ENCODE data around the gene WDR6. TPM values are rescaled to one million over a fixed set of nuclear protein-coding genes. Genes with fewer than 3 reads are reported as not detected.
A peak's percentile ranks its signal among the peaks of the same experiment; 100 is the strongest.

Gene WDR6
- total RNA-seq: 100 to 1,000 TPM; 109 to 127 TPM

GRCh38 chr3:49007068-49007770 lies at the start of gene WDR6:
TSS of gene WDR6 (plus strand) at chr3:49007391. CDS start at chr3:49007432, 41 bp downstream.
- Mint-ChIP-seq H3K4me1 (peaks cover 16% of the 10 kb centered on the region), H3K27ac (peak within 1 kb of the TSS; percentile 100), H3K4me3 (peak within 1 kb of the TSS; percentile 100), H3K27me3 (no peaks in the 10 kb centered on the region), H3K9me3 (ENCODE audit: low read depth) (no peaks in the 10 kb centered on the region), H3K36me3 (ENCODE audit: low read depth) (peaks cover 10% of the 10 kb centered on the region)
- DNase-seq (peak; percentile 99), ATAC-seq (peak; percentile 90)
- intact Hi-C loops (cut with DNase I, micrococcal nuclease): loop anchor here (1.0 to 5.0 kb wide), 16 partner anchors 14 to 667 kb away; partner anchors contain the start of genes APEH (in 1 of the 2), ARIH2 (in 1 of the 2), CCDC71 (in 1 of the 2) and DAG1 (in 1 of the 2)
- CTCF ChIA-PET: interaction anchor here (0.6 to 5.9 kb wide), 16 partner anchors 9 to 1330 kb away, joined by 3 to 61 read pairs (median 4); partner anchors contain the start of genes DALRD3, IMPDH2, IP6K2 and KLHDC8B
- POLR2A ChIA-PET: interaction anchor here (0.5 to 3.7 kb wide), 19 partner anchors 13 to 819 kb away, joined by 3 to 102 read pairs (median 4); partner anchors contain the start of genes ARIH2, CDC25A, DAG1 and DALRD3

GRCh38 chr3:48960841-48961413 lies 46.3 kb upstream of the WDR6 start:
- H3K4me1 Mint-ChIP-seq: peaks cover 3% of the 10 kb centered on the region
- intact Hi-C loops (cut with DNase I, micrococcal nuclease): no loop called here
- H3K36me3 Mint-ChIP-seq (ENCODE audit: low read depth): peaks cover 31% of the 10 kb centered on the region
- POLR2A ChIA-PET: no interaction called here
- H3K27me3 Mint-ChIP-seq: no peaks in the 10 kb centered on the region
- H3K27ac Mint-ChIP-seq: no peak overlapping the region
- no peak overlapping the region for H3K4me3 Mint-ChIP-seq
- CTCF ChIA-PET: interaction anchor here (0.8 to 1.1 kb wide), 2 partner anchors 9 to 31 kb away, joined by 3 read pairs; no protein-coding TSS in a partner anchor
- no peak for DNase-seq
- no peaks in the 10 kb centered on the region for H3K9me3 Mint-ChIP-seq (ENCODE audit: low read depth)
- no peak for ATAC-seq

- peak overlapping the region; percentile 34 for H3K27ac Mint-ChIP-seq
- no peak overlapping the region for H3K4me3 Mint-ChIP-seq
- ChIA-PET POLR2A (no interaction called here), CTCF (no interaction called here)
- DNase-seq (no peak), ATAC-seq (no peak)
- H3K27me3 Mint-ChIP-seq: no peaks in the 10 kb centered on the region
- intact Hi-C loops (cut with DNase I, micrococcal nuclease): no loop called here
- peaks cover 17% of the 10 kb centered on the region for H3K4me1 Mint-ChIP-seq
- H3K9me3 Mint-ChIP-seq (ENCODE audit: low read depth): no peaks in the 10 kb centered on the region
- H3K36me3 Mint-ChIP-seq (ENCODE audit: low read depth): peaks cover 36% of the 10 kb centered on the region
Measured at GRCh38 chr3:48962340-48962739, 44.9 kb upstream of the WDR6 start.

- CTCF ChIA-PET: no interaction called here
- Mint-ChIP-seq H3K9me3 (ENCODE audit: low read depth) (no peaks in the 10 kb centered on the region), H3K27ac (no peak overlapping the region), H3K27me3 (no peaks in the 10 kb centered on the region), H3K36me3 (ENCODE audit: low read depth) (peaks cover 39% of the 10 kb centered on the region), H3K4me3 (no peak overlapping the region), H3K4me1 (peaks cover 17% of the 10 kb centered on the region)
- DNase-seq (no peak), ATAC-seq (no peak)
- intact Hi-C loops (cut with DNase I, micrococcal nuclease): no loop called here
- POLR2A ChIA-PET: no interaction called here
Measured at GRCh38 chr3:48962939-48963338, 44.3 kb upstream of the WDR6 start.

- ATAC-seq (no peak), DNase-seq (no peak)
- CTCF ChIA-PET: no interaction called here
- no peak overlapping the region for H3K27ac Mint-ChIP-seq
- POLR2A ChIA-PET: no interaction called here
- intact Hi-C loops (cut with DNase I, micrococcal nuclease): no loop called here
- H3K4me1 Mint-ChIP-seq: peaks cover 17% of the 10 kb centered on the region
- H3K36me3 Mint-ChIP-seq (ENCODE audit: low read depth): peaks cover 38% of the 10 kb centered on the region
- H3K9me3 Mint-ChIP-seq (ENCODE audit: low read depth): no peaks in the 10 kb centered on the region
- no peak overlapping the region for H3K4me3 Mint-ChIP-seq
- no peaks in the 10 kb centered on the region for H3K27me3 Mint-ChIP-seq
Measured at GRCh38 chr3:48963591-48963990, 43.6 kb upstream of the WDR6 start.

GRCh38 chr3:48966367-48966766 lies 40.8 kb upstream of the WDR6 start:
- CTCF ChIA-PET: interaction anchor here (0.9 to 1.3 kb wide), 3 partner anchors 16 to 23 kb away, joined by 3 read pairs; partner anchors contain the start of gene P4HTM
- Mint-ChIP-seq H3K36me3 (ENCODE audit: low read depth) (peaks cover 53% of the 10 kb centered on the region), H3K27ac (peak overlapping the region; percentile 6), H3K9me3 (ENCODE audit: low read depth) (no peaks in the 10 kb centered on the region), H3K4me1 (peaks cover 17% of the 10 kb centered on the region), H3K27me3 (no peaks in the 10 kb centered on the region), H3K4me3 (no peak overlapping the region)
- intact Hi-C loops (cut with DNase I, micrococcal nuclease): no loop called here
- DNase-seq (no peak), ATAC-seq (peak; percentile 42)
- POLR2A ChIA-PET: interaction anchor here (1.1 kb wide), 1 partner anchor 62 kb away, joined by 5 read pairs; no protein-coding TSS in a partner anchor

- intact Hi-C loops (cut with DNase I, micrococcal nuclease): no loop called here
- ATAC-seq (peak; percentile 86), DNase-seq (peak; percentile 75)
- H3K27ac Mint-ChIP-seq: peak overlapping the region; percentile 88
- ChIA-PET CTCF (interaction anchor here (1.1 kb wide), 1 partner anchor 16 kb away, joined by 3 read pairs; no protein-coding TSS in a partner anchor), POLR2A (interaction anchor here (1.1 kb wide), 1 partner anchor 62 kb away, joined by 5 read pairs; no protein-coding TSS in a partner anchor)
- no peaks in the 10 kb centered on the region for H3K27me3 Mint-ChIP-seq
- no peaks in the 10 kb centered on the region for H3K9me3 Mint-ChIP-seq (ENCODE audit: low read depth)
- H3K4me1 Mint-ChIP-seq: peaks cover 17% of the 10 kb centered on the region
- H3K36me3 Mint-ChIP-seq (ENCODE audit: low read depth): peaks cover 55% of the 10 kb centered on the region
- H3K4me3 Mint-ChIP-seq: no peak overlapping the region
Measured at GRCh38 chr3:48966876-48967361, 40.3 kb upstream of the WDR6 start.

- H3K4me1 Mint-ChIP-seq: peaks cover 15% of the 10 kb centered on the region
- H3K27ac Mint-ChIP-seq: no peak overlapping the region
- DNase-seq: no peak
- ChIA-PET POLR2A (no interaction called here), CTCF (interaction anchor here (0.6 to 1.5 kb wide), 4 partner anchors 12 to 1346 kb away, joined by 3 to 8 read pairs (median 3); no protein-coding TSS in a partner anchor)
- intact Hi-C loops (cut with DNase I, micrococcal nuclease): no loop called here
- ATAC-seq: no peak
- H3K9me3 Mint-ChIP-seq (ENCODE audit: low read depth): no peaks in the 10 kb centered on the region
- no peak overlapping the region for H3K4me3 Mint-ChIP-seq
- peaks cover 63% of the 10 kb centered on the region for H3K36me3 Mint-ChIP-seq (ENCODE audit: low read depth)
- H3K27me3 Mint-ChIP-seq: no peaks in the 10 kb centered on the region
Measured at GRCh38 chr3:48970586-48970985, 36.6 kb upstream of the WDR6 start.

GRCh38 chr3:48974076-48974864 lies 32.9 kb upstream of the WDR6 start:
- intact Hi-C loops (cut with DNase I, micrococcal nuclease): no loop called here
- no peak overlapping the region for H3K4me3 Mint-ChIP-seq
- H3K27me3 Mint-ChIP-seq: no peaks in the 10 kb centered on the region
- H3K36me3 Mint-ChIP-seq (ENCODE audit: low read depth): peaks cover 59% of the 10 kb centered on the region
- H3K27ac Mint-ChIP-seq: no peak overlapping the region
- no peaks in the 10 kb centered on the region for H3K9me3 Mint-ChIP-seq (ENCODE audit: low read depth)
- CTCF ChIA-PET: interaction anchor here (0.6 to 2.6 kb wide), 5 partner anchors 10 to 388 kb away, joined by 3 to 7 read pairs (median 3); no protein-coding TSS in a partner anchor
- DNase-seq: no peak
- POLR2A ChIA-PET: interaction anchor here (0.7 kb wide), 1 partner anchor 78 kb away, joined by 3 read pairs; no protein-coding TSS in a partner anchor
- H3K4me1 Mint-ChIP-seq: no peaks in the 10 kb centered on the region
- no peak for ATAC-seq

GRCh38 chr3:48979451-48979850 lies 27.7 kb upstream of the WDR6 start:
- no peak for ATAC-seq
- peaks cover 49% of the 10 kb centered on the region for H3K36me3 Mint-ChIP-seq (ENCODE audit: low read depth)
- no peak for DNase-seq
- no peak overlapping the region for H3K4me3 Mint-ChIP-seq
- intact Hi-C loops (cut with DNase I, micrococcal nuclease): no loop called here
- ChIA-PET POLR2A (no interaction called here), CTCF (no interaction called here)
- no peaks in the 10 kb centered on the region for H3K4me1 Mint-ChIP-seq
- H3K27me3 Mint-ChIP-seq: no peaks in the 10 kb centered on the region
- no peaks in the 10 kb centered on the region for H3K9me3 Mint-ChIP-seq (ENCODE audit: low read depth)
- no peak overlapping the region for H3K27ac Mint-ChIP-seq

GRCh38 chr3:48980295-48980694 lies 26.9 kb upstream of the WDR6 start:
- Mint-ChIP-seq H3K36me3 (ENCODE audit: low read depth) (peaks cover 41% of the 10 kb centered on the region), H3K27me3 (no peaks in the 10 kb centered on the region), H3K9me3 (ENCODE audit: low read depth) (no peaks in the 10 kb centered on the region), H3K4me1 (no peaks in the 10 kb centered on the region), H3K27ac (no peak overlapping the region), H3K4me3 (no peak overlapping the region)
- DNase-seq (no peak), ATAC-seq (no peak)
- intact Hi-C loops (cut with DNase I, micrococcal nuclease): no loop called here
- CTCF ChIA-PET: no interaction called here
- POLR2A ChIA-PET: no interaction called here

Data from activated CD4-positive, alpha-beta T cell treated with anti-CD3 and anti-CD28 coated beads for 36 hours (primary cell).